KMS-11 (cell line): ENCODE measurements around the gene HECW1.

Experiments used
- H2AFZ ChIP-seq: fragments of 200-600 bp; sonication (generic); 2 replicates; pipeline ENCODE4 v1.6.1; 2016; ENCODE audit warnings: antibody characterized with exemption, mixed run types, low read depth
- H3K27ac ChIP-seq: fragments of 200-600 bp; sonication (generic); 2 replicates; pipeline ENCODE4 v1.6.1; 2016; ENCODE audit warnings: mild to moderate bottlenecking, mixed run types
- H3K27me3 ChIP-seq: fragments of 200-600 bp; sonication (generic); 2 replicates; pipeline ENCODE4 v1.6.1; 2017; ENCODE audit warnings: mild to moderate bottlenecking, low read depth, mixed run types, moderate library complexity; ENCODE audit not compliant: insufficient read depth
- H3K36me3 ChIP-seq: fragments of 200-600 bp; sonication (generic); 2 replicates; pipeline ENCODE4 v1.6.1; 2017; ENCODE audit warnings: mild to moderate bottlenecking, mixed run types; ENCODE audit not compliant: insufficient read depth
- H3K4me1 ChIP-seq: fragments of 200-600 bp; sonication (generic); 2 replicates; pipeline ENCODE4 v1.6.1; 2016; ENCODE audit warnings: mild to moderate bottlenecking, low read depth, mixed run types; ENCODE audit not compliant: poor library complexity, severe bottlenecking
- H3K4me2 ChIP-seq: fragments of 200-600 bp; sonication (generic); 2 replicates; pipeline ENCODE4 v1.7.0; 2016; ENCODE audit warnings: mild to moderate bottlenecking, mixed run types
- H3K4me3 ChIP-seq: fragments of 200-600 bp; sonication (generic); IDR thresholded peaks from 2 replicates; pipeline ENCODE4 v1.6.1; 2017; ENCODE audit warnings: low read depth, low read length, mixed read lengths; ENCODE audit not compliant: insufficient read depth
- H3K79me2 ChIP-seq: fragments of 200-600 bp; sonication (generic); 2 replicates; pipeline ENCODE4 v1.6.1; 2016; ENCODE audit warnings: low read depth, mixed run types; ENCODE audit not compliant: insufficient read depth
- H3K9ac ChIP-seq: fragments of 200-600 bp; sonication (generic); 2 replicates; pipeline ENCODE4 v1.6.1; 2016; ENCODE audit warnings: mild to moderate bottlenecking, mixed run types
- H4K20me1 ChIP-seq: fragments of 200-600 bp; sonication (generic); 2 replicates; pipeline ENCODE4 v1.6.1; 2016; ENCODE audit warnings: mild to moderate bottlenecking, mixed run types; ENCODE audit not compliant: insufficient read depth
- TF ChIP-seq, protein P1 (sequence below): fragments of 200-600 bp; sonication (generic); conservative IDR thresholded peaks from 2 replicates; pipeline ENCODE4 v1.6.1; 2017; ENCODE audit warnings: low read depth, mild to moderate bottlenecking, antibody characterized with exemption, low read length, moderate library complexity, mixed read lengths

Gene HECW1

DNA sequence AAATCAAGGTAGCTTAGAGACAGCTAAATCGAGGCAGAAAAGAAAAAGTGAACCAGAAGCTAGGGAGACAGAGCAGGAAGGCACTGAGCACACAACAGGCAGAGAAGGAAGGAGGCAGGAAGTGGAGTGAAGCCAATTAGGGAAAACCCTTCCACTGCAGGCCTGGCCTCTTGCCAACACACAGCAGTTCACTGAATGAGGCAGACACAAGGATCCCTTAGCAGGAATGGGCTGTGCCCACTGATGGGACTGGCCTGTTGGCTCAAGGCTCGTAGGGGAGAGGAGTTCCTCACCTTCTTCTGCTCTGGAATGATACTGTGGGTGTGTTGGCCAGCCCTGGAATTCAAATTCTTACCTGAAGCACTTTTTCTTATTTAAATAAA is 250.2 kb downstream of the HECW1 start:
- H2AFZ ChIP-seq, result no peak overlapping the region
- no peak overlapping the region for H3K27ac ChIP-seq
- no peak overlapping the region for H3K4me2 ChIP-seq

DNA sequence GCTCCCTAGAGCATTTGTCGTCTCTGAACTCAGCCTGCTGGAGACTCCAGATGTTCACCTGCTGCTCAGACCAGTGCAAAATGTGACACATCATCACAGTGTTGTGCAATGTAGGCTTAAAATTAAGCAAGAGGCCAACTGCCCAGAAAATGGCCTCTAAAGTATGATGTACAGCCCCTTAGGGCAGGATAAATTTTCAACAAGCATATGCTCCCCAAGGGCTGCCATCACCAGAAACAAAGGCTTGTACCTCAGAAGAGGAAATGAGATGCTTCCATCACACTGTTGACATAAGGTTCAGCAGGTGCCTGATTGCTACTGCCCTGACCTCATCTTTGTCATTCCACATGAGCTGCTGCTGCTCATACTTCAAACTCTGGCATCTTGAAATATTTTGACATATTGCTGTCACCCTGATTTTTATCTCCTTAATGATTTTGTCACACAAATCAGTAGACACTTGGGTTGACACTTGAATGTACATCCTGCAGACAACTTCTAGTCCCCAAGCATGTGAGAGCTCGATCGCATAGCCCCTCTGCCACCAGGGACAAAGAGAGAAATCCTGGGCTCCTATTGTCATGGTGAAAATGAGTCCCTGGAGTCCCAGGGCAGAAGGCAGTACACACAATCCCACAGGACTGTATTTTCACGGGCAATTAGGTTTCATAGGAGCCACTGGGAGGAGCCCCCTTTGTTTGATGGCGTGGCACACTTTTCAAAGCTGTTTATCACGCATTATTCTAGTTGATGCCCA is 250.8 kb downstream of the HECW1 start:
- H3K27ac ChIP-seq, result no peak overlapping the region
- H3K9ac ChIP-seq, result no peak overlapping the region
- no peak overlapping the region for H3K4me2 ChIP-seq
- H2AFZ ChIP-seq, result no peak overlapping the region
- H3K79me2 ChIP-seq, result no peaks in the 10 kb centered on the region
- no peaks in the 10 kb centered on the region for H3K4me1 ChIP-seq
- TF ChIP-seq, protein P1, sequence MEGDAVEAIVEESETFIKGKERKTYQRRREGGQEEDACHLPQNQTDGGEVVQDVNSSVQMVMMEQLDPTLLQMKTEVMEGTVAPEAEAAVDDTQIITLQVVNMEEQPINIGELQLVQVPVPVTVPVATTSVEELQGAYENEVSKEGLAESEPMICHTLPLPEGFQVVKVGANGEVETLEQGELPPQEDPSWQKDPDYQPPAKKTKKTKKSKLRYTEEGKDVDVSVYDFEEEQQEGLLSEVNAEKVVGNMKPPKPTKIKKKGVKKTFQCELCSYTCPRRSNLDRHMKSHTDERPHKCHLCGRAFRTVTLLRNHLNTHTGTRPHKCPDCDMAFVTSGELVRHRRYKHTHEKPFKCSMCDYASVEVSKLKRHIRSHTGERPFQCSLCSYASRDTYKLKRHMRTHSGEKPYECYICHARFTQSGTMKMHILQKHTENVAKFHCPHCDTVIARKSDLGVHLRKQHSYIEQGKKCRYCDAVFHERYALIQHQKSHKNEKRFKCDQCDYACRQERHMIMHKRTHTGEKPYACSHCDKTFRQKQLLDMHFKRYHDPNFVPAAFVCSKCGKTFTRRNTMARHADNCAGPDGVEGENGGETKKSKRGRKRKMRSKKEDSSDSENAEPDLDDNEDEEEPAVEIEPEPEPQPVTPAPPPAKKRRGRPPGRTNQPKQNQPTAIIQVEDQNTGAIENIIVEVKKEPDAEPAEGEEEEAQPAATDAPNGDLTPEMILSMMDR, result no peak
- H4K20me1 ChIP-seq, result no peaks in the 10 kb centered on the region
- H3K27me3 ChIP-seq, result no peaks in the 10 kb centered on the region
- no peaks in the 10 kb centered on the region for H3K36me3 ChIP-seq
- H3K4me3 ChIP-seq, result no peak overlapping the region

More for the DNA sequence above, 250.2 kb downstream of the HECW1 start:
- Histone ChIP-seq H3K27me3 (no peaks in the 10 kb centered on the region), H3K79me2 (no peaks in the 10 kb centered on the region), H3K36me3 (no peaks in the 10 kb centered on the region), H3K4me1 (no peaks in the 10 kb centered on the region), H3K9ac (no peak overlapping the region), H4K20me1 (no peaks in the 10 kb centered on the region), H3K4me3 (no peak overlapping the region)
- TF ChIP-seq, protein P1, result no peak

DNA sequence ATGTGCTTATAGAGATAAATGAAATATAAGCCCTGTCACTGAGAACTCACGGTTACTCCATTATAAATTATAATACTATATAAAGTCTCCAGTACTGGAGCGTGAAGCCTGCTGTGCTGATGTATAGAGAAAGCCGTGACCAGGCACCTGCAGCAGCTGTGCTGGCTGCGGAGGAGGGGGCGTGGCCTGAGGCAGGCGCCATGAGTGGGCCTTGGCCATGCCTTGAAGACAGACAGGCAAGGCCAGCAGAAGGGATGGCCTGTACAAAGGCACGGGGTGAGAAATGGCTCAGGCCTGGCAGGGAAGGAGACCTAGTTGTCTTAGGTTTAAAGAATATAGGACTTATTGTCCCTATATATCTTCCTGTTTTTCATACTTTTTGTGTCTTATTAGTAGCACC is 251.9 kb downstream of the HECW1 start:
- Histone ChIP-seq H3K36me3 (no peaks in the 10 kb centered on the region), H3K27ac (no peak overlapping the region), H3K27me3 (no peaks in the 10 kb centered on the region), H3K79me2 (no peaks in the 10 kb centered on the region), H3K4me3 (no peak overlapping the region), H3K9ac (no peak overlapping the region), H3K4me2 (no peak overlapping the region), H3K4me1 (no peaks in the 10 kb centered on the region), H4K20me1 (no peaks in the 10 kb centered on the region), H2AFZ (no peak overlapping the region)
- TF ChIP-seq, protein P1, result no peak

DNA sequence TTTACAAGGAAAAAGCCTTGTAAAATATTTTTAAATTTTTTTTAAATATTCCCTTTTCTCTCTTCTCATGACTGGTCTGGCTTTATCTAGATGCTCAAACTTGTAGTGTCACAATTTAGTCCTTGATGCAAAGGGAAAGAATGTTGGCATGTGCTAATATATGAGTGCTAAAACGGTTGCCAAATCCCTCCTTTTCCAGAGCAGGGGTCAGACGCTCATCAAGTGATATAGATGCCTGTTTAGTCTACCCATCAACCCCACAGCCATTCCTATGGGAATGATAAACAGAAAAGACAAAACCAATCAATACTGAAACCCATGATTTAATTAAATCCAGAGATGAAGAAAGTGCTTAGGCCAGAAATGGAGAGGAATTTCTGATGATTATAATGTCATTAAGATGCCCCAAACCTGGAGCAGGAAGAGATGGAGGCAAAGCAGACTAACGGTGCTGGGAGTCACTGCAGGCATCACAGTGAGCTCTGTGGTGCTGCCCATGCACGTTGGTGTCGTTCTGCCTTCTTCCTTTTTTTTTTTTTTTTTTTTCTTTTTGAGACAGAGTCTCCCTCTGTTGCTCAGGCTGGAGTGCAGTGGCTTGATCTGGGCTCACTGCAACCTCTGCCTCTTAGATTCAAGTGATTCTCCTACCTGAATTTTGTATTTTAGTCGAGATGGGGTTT is 260.4 kb downstream of the HECW1 start:
- H3K79me2 ChIP-seq, result no peaks in the 10 kb centered on the region
- no peak overlapping the region for H3K27ac ChIP-seq
- no peaks in the 10 kb centered on the region for H3K36me3 ChIP-seq
- TF ChIP-seq, protein P1, result no peak
- H3K27me3 ChIP-seq, result no peaks in the 10 kb centered on the region
- no peak overlapping the region for H2AFZ ChIP-seq
- H3K9ac ChIP-seq, result no peak overlapping the region
- H4K20me1 ChIP-seq, result no peaks in the 10 kb centered on the region
- H3K4me2 ChIP-seq, result no peak overlapping the region
- H3K4me3 ChIP-seq, result no peak overlapping the region
- peaks cover 5% of the 10 kb centered on the region for H3K4me1 ChIP-seq
